Peyer's patch (tissue), 4 donors: ENCODE results near the gene CPNE9.

Source experiments
- POLR2A ChIP-seq, 2 donors: fragments of 450-650 bp; IDR thresholded peaks; one replicate each; pipeline ENCODE4 v1.5.1; 2017; ENCODE audit warnings: antibody characterized with exemption in 2 of 2, mild to moderate bottlenecking in 2 of 2, moderate library complexity in 2 of 2
- TF ChIP-seq, protein P1 (sequence below), 6 experiments: fragments of 450-650 bp in 4 of 6; fragments of 200-600 bp in 2 of 6; sonication (generic) in 1 of 6; IDR thresholded peaks; one replicate each; pipeline ENCODE4 v1.5.1; 2017 to 2019; ENCODE audit warnings: antibody characterized with exemption in 6 of 6, mild to moderate bottlenecking in 3 of 6, moderate library complexity in 1 of 6

DNA sequence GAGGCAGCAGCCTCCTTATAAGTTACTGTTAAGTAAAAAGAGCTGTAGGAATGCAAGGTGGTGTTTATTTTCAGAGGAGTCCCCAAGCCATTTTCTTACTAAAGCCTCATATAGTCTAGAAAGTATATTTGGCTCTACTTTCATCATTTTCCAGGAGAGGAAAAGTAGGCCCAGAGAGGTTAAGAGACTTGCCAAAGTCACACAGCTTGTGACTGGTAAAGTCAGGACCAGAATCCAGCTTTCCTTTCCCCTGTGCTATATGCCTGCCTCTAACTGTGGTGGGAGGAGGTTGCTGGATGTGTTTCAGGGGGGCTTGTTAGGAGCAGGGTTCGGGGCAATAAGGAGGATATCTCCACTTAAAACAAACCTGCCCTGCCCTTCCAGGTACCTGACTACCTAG, 38.9 kb downstream of the CPNE9 start:
- no peak for TF ChIP-seq POLR2A (IDR thresholded peaks at IDR 0.05)
- TF ChIP-seq, protein P1, sequence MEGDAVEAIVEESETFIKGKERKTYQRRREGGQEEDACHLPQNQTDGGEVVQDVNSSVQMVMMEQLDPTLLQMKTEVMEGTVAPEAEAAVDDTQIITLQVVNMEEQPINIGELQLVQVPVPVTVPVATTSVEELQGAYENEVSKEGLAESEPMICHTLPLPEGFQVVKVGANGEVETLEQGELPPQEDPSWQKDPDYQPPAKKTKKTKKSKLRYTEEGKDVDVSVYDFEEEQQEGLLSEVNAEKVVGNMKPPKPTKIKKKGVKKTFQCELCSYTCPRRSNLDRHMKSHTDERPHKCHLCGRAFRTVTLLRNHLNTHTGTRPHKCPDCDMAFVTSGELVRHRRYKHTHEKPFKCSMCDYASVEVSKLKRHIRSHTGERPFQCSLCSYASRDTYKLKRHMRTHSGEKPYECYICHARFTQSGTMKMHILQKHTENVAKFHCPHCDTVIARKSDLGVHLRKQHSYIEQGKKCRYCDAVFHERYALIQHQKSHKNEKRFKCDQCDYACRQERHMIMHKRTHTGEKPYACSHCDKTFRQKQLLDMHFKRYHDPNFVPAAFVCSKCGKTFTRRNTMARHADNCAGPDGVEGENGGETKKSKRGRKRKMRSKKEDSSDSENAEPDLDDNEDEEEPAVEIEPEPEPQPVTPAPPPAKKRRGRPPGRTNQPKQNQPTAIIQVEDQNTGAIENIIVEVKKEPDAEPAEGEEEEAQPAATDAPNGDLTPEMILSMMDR (IDR thresholded peaks at IDR 0.05): no peak
